ENCODE results near the gene ADAMTS3.

ADAMTS3 gene

GRCh38 chr4:72568959-72569718, at the start of gene ADAMTS3:
ADAMTS3 (minus strand) TSS chr4:72569221; CDS start chr4:72568762, 459 bp downstream.
- peak within 1 kb of the TSS; percentile 65 for H3K4me3 ChIP-seq (replicated peaks in 1 of 2; ENCODE audit: low read depth in 2 of 2, low read length in 2 of 2)
- no peak for TF ChIP-seq CTCF (IDR thresholded peaks at IDR 0.05; ENCODE audit: low read depth, low read length)
- DNase-seq (ENCODE audit: low read depth in 2 of 2): peak; percentile 25 to 67

GRCh38 chr4:72613959-72614358, 44.9 kb upstream of the ADAMTS3 start:
- no peak overlapping the region for H3K4me3 ChIP-seq (replicated peaks in 1 of 2; ENCODE audit: low read depth in 2 of 2, low read length in 2 of 2)
- no peak for DNase-seq (ENCODE audit: low read depth in 2 of 2)
- no peak for TF ChIP-seq CTCF (IDR thresholded peaks at IDR 0.05; ENCODE audit: low read depth, low read length)

- DNase-seq (ENCODE audit: low read depth in 2 of 2): no peak
- H3K4me3 ChIP-seq (replicated peaks in 1 of 2; ENCODE audit: low read depth in 2 of 2, low read length in 2 of 2): no peak overlapping the region
- TF ChIP-seq CTCF (IDR thresholded peaks at IDR 0.05; ENCODE audit: low read depth, low read length): no peak
Observed at GRCh38 chr4:72606751-72607150, 37.7 kb upstream of the ADAMTS3 start.

- H3K4me3 ChIP-seq (replicated peaks in 1 of 2; ENCODE audit: low read depth in 2 of 2, low read length in 2 of 2): no peak overlapping the region
- DNase-seq (ENCODE audit: low read depth in 2 of 2): peak; percentile 36 to 50
- TF ChIP-seq CTCF (IDR thresholded peaks at IDR 0.05; ENCODE audit: low read depth, low read length): no peak
Observed at GRCh38 chr4:72604324-72604723, 35.3 kb upstream of the ADAMTS3 start.

- no peak for TF ChIP-seq CTCF (IDR thresholded peaks at IDR 0.05; ENCODE audit: low read depth, low read length)
- no peak for DNase-seq (ENCODE audit: low read depth in 2 of 2)
Observed at GRCh38 chr4:72602396-72603376, 33.7 kb upstream of the ADAMTS3 start.

GRCh38 chr4:72591547-72592454, 22.8 kb upstream of the ADAMTS3 start:
- no peak overlapping the region for H3K4me3 ChIP-seq (replicated peaks in 1 of 2; ENCODE audit: low read depth in 2 of 2, low read length in 2 of 2)
- DNase-seq (ENCODE audit: low read depth in 2 of 2): no peak
- no peak for TF ChIP-seq CTCF (IDR thresholded peaks at IDR 0.05; ENCODE audit: low read depth, low read length)

More at GRCh38 chr4:72602396-72603376, 33.7 kb upstream of the ADAMTS3 start:
- H3K4me3 ChIP-seq (replicated peaks in 1 of 2; ENCODE audit: low read depth in 2 of 2, low read length in 2 of 2): no peak overlapping the region
